Measurements from ENCODE around the gene TBC1D7. TPM values are rescaled to one million over a fixed set of nuclear protein-coding genes. Genes with fewer than 3 reads are reported as not detected.

TBC1D7 gene
- total and polyA plus RNA-seq, 2 of the 4 experiments (the other 2 are of a cell fraction) = 14.3 to 22.6 TPM

DNA sequence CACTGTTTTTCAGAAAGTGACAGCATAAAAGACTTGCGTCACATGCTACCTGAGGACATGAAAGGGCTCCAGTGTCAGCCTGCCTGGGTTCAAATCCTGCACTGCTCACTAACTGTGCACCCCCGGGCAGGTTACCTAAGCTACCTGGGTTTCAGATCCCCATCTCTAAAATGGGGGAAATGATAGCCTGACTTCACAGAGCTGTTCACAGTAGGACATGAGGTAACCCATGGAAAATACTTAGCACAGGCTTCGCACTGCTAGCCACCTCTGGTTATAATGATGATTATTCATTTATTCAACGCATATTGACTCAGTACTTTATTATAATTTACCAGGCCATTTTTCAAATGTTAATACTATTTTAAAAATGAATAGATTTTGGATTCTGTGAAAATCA, 23.0 kb downstream of the TBC1D7 start:
- DNase-seq (no peak), ATAC-seq (ENCODE audit: low read depth) (no peak)
- H4K20me1 ChIP-seq (ENCODE audit: insufficient read depth, low read length) = no peaks in the 10 kb centered on the region
- H3K9ac ChIP-seq (ENCODE audit: low read depth, low read length) = no peak overlapping the region
- in situ Hi-C loops (cut with MboI; ENCODE audit: low sequenced_read_pairs) (no loop called here), intact Hi-C loops (cut with micrococcal nuclease) (no loop called here), dilution Hi-C loops (cut with HindIII; ENCODE audit: low sequenced_read_pairs, unreplicated experiment) (no loop called here)
- H3K79me1 ChIP-seq (ENCODE audit: low read depth in 1 of 2, low read length in 2 of 2) = peaks cover 6 to 12% of the 10 kb centered on the region in 2 experiments; a peak in 2 of 4 replicates
- ChIA-PET CTCF (no interaction called here), POLR2A (ENCODE audit: unreplicated experiment) (no interaction called here)
- no peaks in the 10 kb centered on the region for H3K9me3 ChIP-seq (ENCODE audit: control insufficient read depth, insufficient read depth, low read length)
- H4K91ac ChIP-seq (ENCODE audit: insufficient read depth, low read depth, low read length) = no peak overlapping the region
- TF ChIP-seq RCOR1 (IDR thresholded peaks at IDR 0.05; ENCODE audit: insufficient replicate concordance, low read length) (no peak), USF2 (IDR thresholded peaks at IDR 0.05; ENCODE audit: low read depth, low read length) (no peak), MAZ (IDR thresholded peaks at IDR 0.05; ENCODE audit: borderline replicate concordance, low read depth, low read length) (no peak), CEBPB (IDR thresholded peaks at IDR 0.05; ENCODE audit: low read depth, low read length) (no peak), CHD1 (IDR thresholded peaks at IDR 0.05; ENCODE audit: low read depth, low read length) (no peak), RAD21 (IDR thresholded peaks at IDR 0.05; ENCODE audit: low read length) (no peak)
- TF ChIP-seq, protein P1, sequence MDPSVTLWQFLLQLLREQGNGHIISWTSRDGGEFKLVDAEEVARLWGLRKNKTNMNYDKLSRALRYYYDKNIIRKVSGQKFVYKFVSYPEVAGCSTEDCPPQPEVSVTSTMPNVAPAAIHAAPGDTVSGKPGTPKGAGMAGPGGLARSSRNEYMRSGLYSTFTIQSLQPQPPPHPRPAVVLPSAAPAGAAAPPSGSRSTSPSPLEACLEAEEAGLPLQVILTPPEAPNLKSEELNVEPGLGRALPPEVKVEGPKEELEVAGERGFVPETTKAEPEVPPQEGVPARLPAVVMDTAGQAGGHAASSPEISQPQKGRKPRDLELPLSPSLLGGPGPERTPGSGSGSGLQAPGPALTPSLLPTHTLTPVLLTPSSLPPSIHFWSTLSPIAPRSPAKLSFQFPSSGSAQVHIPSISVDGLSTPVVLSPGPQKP (IDR thresholded peaks at IDR 0.05; ENCODE audit: borderline replicate concordance, low read depth, low read length) = no peak
- BruUV-seq (replicated peaks) = no TSS peak
- H2AK5ac ChIP-seq (ENCODE audit: low read depth, low read length) = no peak overlapping the region
- no peak overlapping the region for H2AFZ ChIP-seq (replicated peaks; ENCODE audit: low read length, poor library complexity)
- H3K4me2 ChIP-seq (ENCODE audit: low read depth, low read length) = no peak overlapping the region
- H3K56ac ChIP-seq (ENCODE audit: extremely low read depth, insufficient read depth, low read length) = no peak overlapping the region
- no peak overlapping the region for H4K8ac ChIP-seq (ENCODE audit: low read depth in 2 of 2, low read length in 2 of 2)
- H3K4ac ChIP-seq (ENCODE audit: low read depth, low read length) = no peak overlapping the region
- no peak overlapping the region for H2BK15ac ChIP-seq (ENCODE audit: low read depth, low read length)
- no peaks in the 10 kb centered on the region for H3K27me3 ChIP-seq (ENCODE audit: control insufficient read depth, insufficient read depth, low read length)
- no peak overlapping the region for H3K4me3 ChIP-seq (ENCODE audit: insufficient read depth, low read depth, low read length)
- H3K4me1 ChIP-seq (ENCODE audit: control insufficient read depth, insufficient read depth, low read length) = peaks cover 10% of the 10 kb centered on the region
- no peak overlapping the region for H2BK120ac ChIP-seq (ENCODE audit: low read depth, low read length)
- H3K18ac ChIP-seq (ENCODE audit: low read depth, low read length) = no peak overlapping the region
- no CpG with 5 or more reads among the region's 4 CpGs for WGBS, 2 experiments (ENCODE audit: extremely low coverage in 2 of 2, insufficient read length in 1 of 2)
- H3K23ac ChIP-seq (ENCODE audit: low read depth, low read length) = no peak overlapping the region
- H3K9me1 ChIP-seq (ENCODE audit: insufficient read depth, low read length) = peaks cover 8% of the 10 kb centered on the region
- peaks cover 13% of the 10 kb centered on the region; the same call in 1 of the 2 replicates for H3K36me3 ChIP-seq (ENCODE audit: control insufficient read depth, insufficient read depth, low read length)
- no peak overlapping the region for H2AK9ac ChIP-seq (replicated peaks; ENCODE audit: low read depth, low read length, poor library complexity)
- H3K14ac ChIP-seq (replicated peaks; ENCODE audit: low read depth, low read length) = no peak overlapping the region
- no peak overlapping the region for H2BK5ac ChIP-seq (ENCODE audit: low read depth, low read length, poor library complexity, severe bottlenecking)
- no peak overlapping the region for H2BK20ac ChIP-seq (ENCODE audit: low read depth, low read length)
- H4K5ac ChIP-seq (ENCODE audit: low read depth, low read length) = no peak overlapping the region
- no peak overlapping the region for H3K27ac ChIP-seq (ENCODE audit: insufficient read depth, low read length)
